H1 (cell line): ENCODE data around the gene ALOX5. TPM values are rescaled to one million over a fixed set of nuclear protein-coding genes. Genes with fewer than 3 reads are reported as not detected.

Source experiments
- CHD1 ChIP-seq: IDR thresholded peaks from 2 replicates; pipeline ENCODE4 v1.6.1; 2012; ENCODE audit warnings: low read depth, low read length, improper control_type of control experiment
- PHF8 ChIP-seq: fragments of 200-600 bp; sonication (generic); conservative IDR thresholded peaks from 2 replicates; pipeline ENCODE4 v1.7.1; 2012; ENCODE audit warnings: low read depth, mild to moderate bottlenecking, inconsistent platforms, low read length, moderate library complexity
- polyA plus RNA-seq, 7 experiments: library from polyadenylated mRNA; depleted of rRNA in 3 of 7; stranded (reverse) in 5 of 7; unstranded in 2 of 7; fragments of >200 nt in 5 of 7; fragments of 200-250 nt in 2 of 7; gene quantifications; 1 replicate in 5 of 7; 2 replicates in 1 of 7; 4 replicates in 1 of 7; pipeline versions ENCODE4 v1.2.1 to v1.2.3, GENCODE V29; 2011 to 2013; ENCODE audit warnings: missing spikeins in 2 of 7, mixed read lengths in 2 of 7
- total RNA-seq: library from RNA; stranded (reverse); fragmentation: NEBNext Ultra II Directional; extraction: Animal tissue kit (Norgen Biotek cat#: 25700); gene quantifications from 2 replicates; pipeline ENCODE4 v1.2.1, GENCODE V29; 2021
- TF ChIP-seq, protein P1 (sequence below): fragments of 300-600 bp; sonication (generic); IDR thresholded peaks from 2 replicates; pipeline ENCODE4 v1.7.1; 2012; ENCODE audit warnings: low read length, moderate library complexity, mild to moderate bottlenecking, inconsistent platforms; ENCODE audit not compliant: insufficient replicate concordance

Gene ALOX5
- total and polyA plus RNA-seq, 2 of the 8 experiments (the other 6 are each of a cell fraction or from before 2014, with no cell fraction given), result 1.6 to 3.8 TPM

DNA sequence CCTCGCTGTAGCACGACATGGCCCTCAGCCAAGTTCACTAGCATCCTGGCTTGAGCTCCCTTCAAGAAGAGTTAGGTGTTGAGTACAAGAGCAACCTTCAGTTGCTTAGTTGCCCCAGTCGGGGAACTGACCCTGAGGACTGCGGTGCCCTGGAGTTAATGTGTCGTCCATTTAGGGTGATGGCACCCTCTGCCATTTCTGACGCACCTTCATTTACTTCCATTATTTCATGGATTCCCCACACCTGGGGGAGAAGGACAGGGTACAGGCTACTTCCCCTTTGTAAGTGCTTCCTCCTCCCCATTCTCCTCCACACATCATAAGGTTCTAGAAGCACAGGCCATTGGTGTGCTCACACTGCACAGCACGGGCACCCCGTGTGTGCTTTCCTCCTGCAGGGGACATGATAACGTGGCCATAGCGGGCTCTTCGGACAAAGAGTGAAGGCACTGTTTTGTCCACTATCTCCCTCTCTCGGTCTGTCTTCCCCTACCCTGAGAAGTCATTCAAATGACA lies 1.8 kb downstream of the ALOX5 start (continued):
- TF ChIP-seq, protein P1, sequence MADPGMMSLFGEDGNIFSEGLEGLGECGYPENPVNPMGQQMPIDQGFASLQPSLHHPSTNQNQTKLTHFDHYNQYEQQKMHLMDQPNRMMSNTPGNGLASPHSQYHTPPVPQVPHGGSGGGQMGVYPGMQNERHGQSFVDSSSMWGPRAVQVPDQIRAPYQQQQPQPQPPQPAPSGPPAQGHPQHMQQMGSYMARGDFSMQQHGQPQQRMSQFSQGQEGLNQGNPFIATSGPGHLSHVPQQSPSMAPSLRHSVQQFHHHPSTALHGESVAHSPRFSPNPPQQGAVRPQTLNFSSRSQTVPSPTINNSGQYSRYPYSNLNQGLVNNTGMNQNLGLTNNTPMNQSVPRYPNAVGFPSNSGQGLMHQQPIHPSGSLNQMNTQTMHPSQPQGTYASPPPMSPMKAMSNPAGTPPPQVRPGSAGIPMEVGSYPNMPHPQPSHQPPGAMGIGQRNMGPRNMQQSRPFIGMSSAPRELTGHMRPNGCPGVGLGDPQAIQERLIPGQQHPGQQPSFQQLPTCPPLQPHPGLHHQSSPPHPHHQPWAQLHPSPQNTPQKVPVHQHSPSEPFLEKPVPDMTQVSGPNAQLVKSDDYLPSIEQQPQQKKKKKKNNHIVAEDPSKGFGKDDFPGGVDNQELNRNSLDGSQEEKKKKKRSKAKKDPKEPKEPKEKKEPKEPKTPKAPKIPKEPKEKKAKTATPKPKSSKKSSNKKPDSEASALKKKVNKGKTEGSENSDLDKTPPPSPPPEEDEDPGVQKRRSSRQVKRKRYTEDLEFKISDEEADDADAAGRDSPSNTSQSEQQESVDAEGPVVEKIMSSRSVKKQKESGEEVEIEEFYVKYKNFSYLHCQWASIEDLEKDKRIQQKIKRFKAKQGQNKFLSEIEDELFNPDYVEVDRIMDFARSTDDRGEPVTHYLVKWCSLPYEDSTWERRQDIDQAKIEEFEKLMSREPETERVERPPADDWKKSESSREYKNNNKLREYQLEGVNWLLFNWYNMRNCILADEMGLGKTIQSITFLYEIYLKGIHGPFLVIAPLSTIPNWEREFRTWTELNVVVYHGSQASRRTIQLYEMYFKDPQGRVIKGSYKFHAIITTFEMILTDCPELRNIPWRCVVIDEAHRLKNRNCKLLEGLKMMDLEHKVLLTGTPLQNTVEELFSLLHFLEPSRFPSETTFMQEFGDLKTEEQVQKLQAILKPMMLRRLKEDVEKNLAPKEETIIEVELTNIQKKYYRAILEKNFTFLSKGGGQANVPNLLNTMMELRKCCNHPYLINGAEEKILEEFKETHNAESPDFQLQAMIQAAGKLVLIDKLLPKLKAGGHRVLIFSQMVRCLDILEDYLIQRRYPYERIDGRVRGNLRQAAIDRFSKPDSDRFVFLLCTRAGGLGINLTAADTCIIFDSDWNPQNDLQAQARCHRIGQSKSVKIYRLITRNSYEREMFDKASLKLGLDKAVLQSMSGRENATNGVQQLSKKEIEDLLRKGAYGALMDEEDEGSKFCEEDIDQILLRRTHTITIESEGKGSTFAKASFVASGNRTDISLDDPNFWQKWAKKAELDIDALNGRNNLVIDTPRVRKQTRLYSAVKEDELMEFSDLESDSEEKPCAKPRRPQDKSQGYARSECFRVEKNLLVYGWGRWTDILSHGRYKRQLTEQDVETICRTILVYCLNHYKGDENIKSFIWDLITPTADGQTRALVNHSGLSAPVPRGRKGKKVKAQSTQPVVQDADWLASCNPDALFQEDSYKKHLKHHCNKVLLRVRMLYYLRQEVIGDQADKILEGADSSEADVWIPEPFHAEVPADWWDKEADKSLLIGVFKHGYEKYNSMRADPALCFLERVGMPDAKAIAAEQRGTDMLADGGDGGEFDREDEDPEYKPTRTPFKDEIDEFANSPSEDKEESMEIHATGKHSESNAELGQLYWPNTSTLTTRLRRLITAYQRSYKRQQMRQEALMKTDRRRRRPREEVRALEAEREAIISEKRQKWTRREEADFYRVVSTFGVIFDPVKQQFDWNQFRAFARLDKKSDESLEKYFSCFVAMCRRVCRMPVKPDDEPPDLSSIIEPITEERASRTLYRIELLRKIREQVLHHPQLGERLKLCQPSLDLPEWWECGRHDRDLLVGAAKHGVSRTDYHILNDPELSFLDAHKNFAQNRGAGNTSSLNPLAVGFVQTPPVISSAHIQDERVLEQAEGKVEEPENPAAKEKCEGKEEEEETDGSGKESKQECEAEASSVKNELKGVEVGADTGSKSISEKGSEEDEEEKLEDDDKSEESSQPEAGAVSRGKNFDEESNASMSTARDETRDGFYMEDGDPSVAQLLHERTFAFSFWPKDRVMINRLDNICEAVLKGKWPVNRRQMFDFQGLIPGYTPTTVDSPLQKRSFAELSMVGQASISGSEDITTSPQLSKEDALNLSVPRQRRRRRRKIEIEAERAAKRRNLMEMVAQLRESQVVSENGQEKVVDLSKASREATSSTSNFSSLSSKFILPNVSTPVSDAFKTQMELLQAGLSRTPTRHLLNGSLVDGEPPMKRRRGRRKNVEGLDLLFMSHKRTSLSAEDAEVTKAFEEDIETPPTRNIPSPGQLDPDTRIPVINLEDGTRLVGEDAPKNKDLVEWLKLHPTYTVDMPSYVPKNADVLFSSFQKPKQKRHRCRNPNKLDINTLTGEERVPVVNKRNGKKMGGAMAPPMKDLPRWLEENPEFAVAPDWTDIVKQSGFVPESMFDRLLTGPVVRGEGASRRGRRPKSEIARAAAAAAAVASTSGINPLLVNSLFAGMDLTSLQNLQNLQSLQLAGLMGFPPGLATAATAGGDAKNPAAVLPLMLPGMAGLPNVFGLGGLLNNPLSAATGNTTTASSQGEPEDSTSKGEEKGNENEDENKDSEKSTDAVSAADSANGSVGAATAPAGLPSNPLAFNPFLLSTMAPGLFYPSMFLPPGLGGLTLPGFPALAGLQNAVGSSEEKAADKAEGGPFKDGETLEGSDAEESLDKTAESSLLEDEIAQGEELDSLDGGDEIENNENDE, result no peak
- TF ChIP-seq PHF8, result no peak
- no peak for TF ChIP-seq CHD1
